H9 (cell line): ENCODE measurements around the gene ACTN1. TPM values are rescaled to one million over a fixed set of nuclear protein-coding genes. Genes with fewer than 3 reads are reported as not detected.

ENCODE experiments used
- DNase-seq: peaks from one replicate; pipeline ENCODE4 v3.0.0-alpha.2; 2017
- H2AFZ ChIP-seq: one replicate; pipeline ENCODE4 v1.6.1; 2013; ENCODE audit warnings: mild to moderate bottlenecking, low read length, control low read depth, moderate library complexity
- H2AK5ac ChIP-seq: 2 replicates; pipeline ENCODE4 v1.6.1; 2013; ENCODE audit warnings: low read length, control low read depth, mixed read lengths; ENCODE audit not compliant: insufficient read length
- H2BK120ac ChIP-seq: one replicate; pipeline ENCODE4 v1.6.1; 2013; ENCODE audit warnings: low read depth, mild to moderate bottlenecking, low read length, control low read depth, inconsistent platforms; ENCODE audit not compliant: poor library complexity, severe bottlenecking
- H2BK12ac ChIP-seq: 2 replicates; pipeline ENCODE4 v1.6.1; 2013; ENCODE audit warnings: low read length, control low read depth, mixed read lengths, low read depth; ENCODE audit not compliant: insufficient read length
- H2BK15ac ChIP-seq: 2 replicates; pipeline ENCODE4 v1.6.1; 2013; ENCODE audit warnings: low read depth, low read length, control low read depth
- H2BK20ac ChIP-seq: one replicate; pipeline ENCODE4 v1.6.1; 2013; ENCODE audit warnings: low read depth, mild to moderate bottlenecking, low read length, control low read depth, inconsistent platforms; ENCODE audit not compliant: poor library complexity, severe bottlenecking
- H2BK5ac ChIP-seq: 2 replicates; pipeline ENCODE4 v1.6.1; 2013; ENCODE audit warnings: low read length, control low read depth, mixed read lengths; ENCODE audit not compliant: insufficient read length
- H3K14ac ChIP-seq: 2 replicates; pipeline ENCODE4 v1.6.1; 2013; ENCODE audit warnings: low read length, control low read depth; ENCODE audit not compliant: insufficient read depth
- H3K18ac ChIP-seq: 2 replicates; pipeline ENCODE4 v1.6.1; 2013; ENCODE audit warnings: low read depth, mild to moderate bottlenecking, mixed read lengths, low read length, control low read depth; ENCODE audit not compliant: insufficient read length
- H3K23ac ChIP-seq: 2 replicates; pipeline ENCODE4 v1.6.1; 2013; ENCODE audit warnings: low read length, control low read depth, mixed read lengths, low read depth; ENCODE audit not compliant: insufficient read length
- H3K23me2 ChIP-seq: 2 replicates; pipeline ENCODE4 v1.6.1; 2013; ENCODE audit warnings: low read depth, mild to moderate bottlenecking, mixed read lengths, low read length, control low read depth; ENCODE audit not compliant: insufficient read length, poor library complexity, severe bottlenecking
- H3K27ac ChIP-seq: 2 replicates; pipeline ENCODE4 v1.5.1; 2013; ENCODE audit warnings: low read length, control low read depth, mixed read lengths, low read depth; ENCODE audit not compliant: insufficient read length
- H3K27me3 ChIP-seq: 2 replicates; pipeline ENCODE4 v1.6.1; 2013; ENCODE audit warnings: low read length, control low read depth, inconsistent platforms; ENCODE audit not compliant: insufficient read depth
- H3K4ac ChIP-seq: 2 replicates; pipeline ENCODE4 v1.6.1; 2013; ENCODE audit warnings: low read depth, mild to moderate bottlenecking, control low read depth, inconsistent platforms, low read length, moderate library complexity
- H3K4me1 ChIP-seq: 2 replicates; pipeline ENCODE4 v1.6.1; 2013; ENCODE audit warnings: low read length, control low read depth, inconsistent platforms; ENCODE audit not compliant: insufficient read depth
- H3K4me2 ChIP-seq: 2 replicates; pipeline ENCODE4 v1.6.1; 2013; ENCODE audit warnings: low read length, control low read depth, mixed read lengths; ENCODE audit not compliant: insufficient read length, insufficient read depth
- H3K56ac ChIP-seq: 2 replicates; pipeline ENCODE4 v1.6.1; 2013; ENCODE audit warnings: low read depth, mild to moderate bottlenecking, mixed read lengths, low read length, control low read depth; ENCODE audit not compliant: insufficient read length
- H3K79me1 ChIP-seq: 2 replicates; pipeline ENCODE4 v1.6.1; 2013; ENCODE audit warnings: low read depth, mild to moderate bottlenecking, moderate library complexity, low read length, control low read depth, inconsistent platforms; ENCODE audit not compliant: insufficient read depth, poor library complexity, severe bottlenecking
- H3K79me2 ChIP-seq: 2 replicates; pipeline ENCODE4 v1.6.1; 2013; ENCODE audit warnings: low read length, control low read depth, inconsistent platforms; ENCODE audit not compliant: insufficient read depth
- H3K9ac ChIP-seq: 2 replicates; pipeline ENCODE4 v1.6.1; 2013; ENCODE audit warnings: low read length, control low read depth, mixed read lengths; ENCODE audit not compliant: insufficient read length; ENCODE audit errors: extremely low read depth
- H3K9me3 ChIP-seq: one replicate; pipeline ENCODE4 v1.6.1; 2013; ENCODE audit warnings: low read depth, low read length, inconsistent platforms; ENCODE audit not compliant: control insufficient read depth
- H3T11ph ChIP-seq: one replicate; pipeline ENCODE4 v1.6.1; 2013; ENCODE audit warnings: mild to moderate bottlenecking, low read length, control low read depth, inconsistent platforms
- H4K20me1 ChIP-seq: one replicate; pipeline ENCODE4 v1.6.1; 2013; ENCODE audit not compliant: control insufficient read depth, insufficient read length, insufficient read depth
- H4K5ac ChIP-seq: 2 replicates; pipeline ENCODE4 v1.6.1; 2013; ENCODE audit warnings: low read depth, mild to moderate bottlenecking, mixed read lengths, low read length, control low read depth; ENCODE audit not compliant: insufficient read length
- H4K8ac ChIP-seq: replicated peaks from 2 replicates; pipeline ENCODE4 v1.6.1; 2013; ENCODE audit warnings: low read length, control low read depth, mixed read lengths, low read depth; ENCODE audit not compliant: insufficient read length
- H4K91ac ChIP-seq: 2 replicates; pipeline ENCODE4 v1.6.1; 2013; ENCODE audit warnings: low read depth, mild to moderate bottlenecking, moderate library complexity, mixed read lengths, low read length, control low read depth; ENCODE audit not compliant: insufficient read length
- H3K27ac Mint-ChIP-seq, 3 experiments: 2 replicates in 2 of 3; 3 replicates in 1 of 3; pipeline ENCODE4 v1.8.0; 2020 to 2021; ENCODE audit warnings: mixed read lengths in 3 of 3, mild to moderate bottlenecking in 1 of 3, moderate library complexity in 1 of 3
- H3K27me3 Mint-ChIP-seq: 2 replicates; pipeline ENCODE4 v1.8.0; 2021; ENCODE audit warnings: low read depth, mild to moderate bottlenecking, moderate library complexity, mixed read lengths
- H3K36me3 Mint-ChIP-seq, 3 experiments: 2 replicates in 2 of 3; 3 replicates in 1 of 3; pipeline ENCODE4 v1.8.0; 2020 to 2021; ENCODE audit warnings: low read depth in 3 of 3, mixed read lengths in 3 of 3; ENCODE audit not compliant: insufficient read depth in 1 of 3
- H3K4me1 Mint-ChIP-seq, 2 experiments: 2 replicates each; pipeline ENCODE4 v1.8.0; 2020; ENCODE audit warnings: mixed read lengths in 2 of 2
- H3K4me3 Mint-ChIP-seq, 2 experiments: 2 replicates in 1 of 2; 3 replicates in 1 of 2; pipeline ENCODE4 v1.8.0; 2020 to 2021; ENCODE audit warnings: mild to moderate bottlenecking in 2 of 2, mixed read lengths in 2 of 2, moderate library complexity in 1 of 2
- H3K9me3 Mint-ChIP-seq, 2 experiments: 2 replicates in 1 of 2; 3 replicates in 1 of 2; pipeline ENCODE4 v1.8.0; 2020; ENCODE audit warnings: mild to moderate bottlenecking in 2 of 2, mixed read lengths in 2 of 2, moderate library complexity in 1 of 2
- WGBS: extraction: QIAGEN DNeasy Blood & Tissue Kit; methylation state at CpG from one replicate; pipeline ENCODE4 v1.1.7; 2013; ENCODE audit warnings: missing lambda C conversion rate, low lambda C conversion rate, mixed read lengths; ENCODE audit not compliant: insufficient read length; ENCODE audit errors: extremely low coverage; 5-methylcytosine and 5-hydroxymethylcytosine counted together
- total RNA-seq: library from RNA; stranded (reverse); gene quantifications from 2 replicates; pipeline ENCODE4 v1.2.1, GENCODE V29; 2021
- TF ChIP-seq, protein P1 (sequence below): fragments of 200-600 bp; sonication (generic); conservative IDR thresholded peaks from 3 replicates; pipeline ENCODE4 v1.8.0; 2021; ENCODE audit warnings: antibody characterized with exemption, mild to moderate bottlenecking

The ACTN1 gene
- total RNA-seq, 1 experiment from 2014 or later = 219 TPM

- Histone ChIP-seq H4K8ac (no peak overlapping the region), H3K4me2 (peak overlapping the region; percentile 18), H4K5ac (no peak overlapping the region), H4K91ac (peak overlapping the region; percentile 45), H3K79me1 (peaks cover 17% of the 10 kb centered on the region), H3K14ac (no peak overlapping the region; the same call in 1 of the 2 replicates), H3K18ac (no peak overlapping the region), H3K27me3 (no peaks in the 10 kb centered on the region), H3K23me2 (no peaks in the 10 kb centered on the region), H2BK12ac (no peak overlapping the region), H3K23ac (no peak overlapping the region), H2BK5ac (no peak overlapping the region), H3T11ph (no peak overlapping the region), H2AFZ (no peak overlapping the region), H2BK15ac (no peak overlapping the region), H3K79me2 (peaks cover 82% of the 10 kb centered on the region; the same call in 1 of the 2 replicates), H2BK120ac (peak overlapping the region; percentile 87), H4K20me1 (peaks cover 2% of the 10 kb centered on the region), H3K4me1 (peaks cover 22% of the 10 kb centered on the region), H3K4ac (no peak overlapping the region; the same call in 1 of the 2 replicates), H3K9ac (no peak overlapping the region), H3K56ac (no peak overlapping the region), H2AK5ac (no peak overlapping the region), H2BK20ac (no peak overlapping the region), H3K9me3 (no peaks in the 10 kb centered on the region), H3K27ac (no peak overlapping the region)
- Mint-ChIP-seq H3K4me3 (peak overlapping the region in 1 of 2 experiments; percentile 58; a peak in 2 of 5 replicates), H3K9me3 (no peaks in the 10 kb centered on the region), H3K27me3 (no peaks in the 10 kb centered on the region), H3K4me1 (peaks cover 70 to 74% of the 10 kb centered on the region in 2 experiments), H3K36me3 (peaks cover 20 to 38% (median 35%) of the 10 kb centered on the region in 3 experiments), H3K27ac (peak overlapping the region; percentile 91 to 94 (median 92); a peak in 6 of 7 replicates)
- no CpG with 5 or more reads among the region's 12 CpGs for WGBS
- DNase-seq = no peak
- TF ChIP-seq, protein P1, sequence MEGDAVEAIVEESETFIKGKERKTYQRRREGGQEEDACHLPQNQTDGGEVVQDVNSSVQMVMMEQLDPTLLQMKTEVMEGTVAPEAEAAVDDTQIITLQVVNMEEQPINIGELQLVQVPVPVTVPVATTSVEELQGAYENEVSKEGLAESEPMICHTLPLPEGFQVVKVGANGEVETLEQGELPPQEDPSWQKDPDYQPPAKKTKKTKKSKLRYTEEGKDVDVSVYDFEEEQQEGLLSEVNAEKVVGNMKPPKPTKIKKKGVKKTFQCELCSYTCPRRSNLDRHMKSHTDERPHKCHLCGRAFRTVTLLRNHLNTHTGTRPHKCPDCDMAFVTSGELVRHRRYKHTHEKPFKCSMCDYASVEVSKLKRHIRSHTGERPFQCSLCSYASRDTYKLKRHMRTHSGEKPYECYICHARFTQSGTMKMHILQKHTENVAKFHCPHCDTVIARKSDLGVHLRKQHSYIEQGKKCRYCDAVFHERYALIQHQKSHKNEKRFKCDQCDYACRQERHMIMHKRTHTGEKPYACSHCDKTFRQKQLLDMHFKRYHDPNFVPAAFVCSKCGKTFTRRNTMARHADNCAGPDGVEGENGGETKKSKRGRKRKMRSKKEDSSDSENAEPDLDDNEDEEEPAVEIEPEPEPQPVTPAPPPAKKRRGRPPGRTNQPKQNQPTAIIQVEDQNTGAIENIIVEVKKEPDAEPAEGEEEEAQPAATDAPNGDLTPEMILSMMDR = no peak
Measured at GRCh38 chr14:68969278-68970033, 9.6 kb downstream of the ACTN1 start.
